ENCODE results near the gene SAPCD2.
"Not testable (repeated sequence)": the region's sequence is repeated elsewhere in the genome, so short reads cannot be mapped to it uniquely, and the experiment has no call there.

The SAPCD2 gene

DNA sequence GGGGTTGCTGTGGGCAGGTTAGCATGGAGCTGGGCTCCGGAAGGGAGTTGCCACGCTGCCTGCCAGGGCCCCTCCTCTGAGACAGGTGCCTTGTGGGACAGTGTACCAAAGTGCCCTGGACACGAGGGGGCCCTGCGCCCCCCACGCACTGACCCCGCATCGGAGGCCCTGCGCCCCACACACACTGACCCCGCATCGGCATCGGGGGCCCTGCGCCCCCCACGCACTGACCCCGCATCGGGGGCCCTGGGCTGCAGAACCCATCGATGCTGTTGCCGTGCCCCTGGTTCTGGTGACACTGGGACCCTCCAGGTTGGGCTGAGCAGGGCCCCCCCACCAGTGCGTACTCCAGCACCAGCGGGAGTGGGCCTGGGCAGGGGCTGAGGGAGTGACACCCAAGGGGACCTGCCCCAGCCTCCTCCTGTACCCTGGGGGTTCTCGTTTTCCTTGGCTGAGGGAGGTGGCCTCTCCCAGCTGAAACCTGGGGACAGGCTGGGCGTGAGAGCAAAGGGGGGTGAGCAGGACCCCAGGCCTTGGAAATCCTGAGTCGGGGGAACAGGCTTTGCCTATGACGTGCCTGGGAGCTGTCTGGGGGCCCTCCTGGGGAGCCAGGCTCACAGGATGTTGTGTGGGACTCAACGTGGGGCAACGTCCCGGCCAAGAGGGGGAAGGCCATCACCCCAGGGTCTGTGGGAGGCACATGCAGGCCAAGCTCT is 6.9 kb downstream of the SAPCD2 start:
- ChIA-PET POLR2A (interaction anchor here (0.6 to 0.8 kb wide), 2 partner anchors 139 to 177 kb away, joined by 3 to 4 read pairs; no protein-coding TSS in a partner anchor), CTCF (interaction anchor here (0.7 to 11.6 kb wide), 30 partner anchors 8 to 285 kb away, joined by 3 to 202 read pairs (median 5); partner anchors contain the start of genes ABCA2, ANAPC2, FBXW5 and FUT7)
- TF ChIP-seq, protein P1, sequence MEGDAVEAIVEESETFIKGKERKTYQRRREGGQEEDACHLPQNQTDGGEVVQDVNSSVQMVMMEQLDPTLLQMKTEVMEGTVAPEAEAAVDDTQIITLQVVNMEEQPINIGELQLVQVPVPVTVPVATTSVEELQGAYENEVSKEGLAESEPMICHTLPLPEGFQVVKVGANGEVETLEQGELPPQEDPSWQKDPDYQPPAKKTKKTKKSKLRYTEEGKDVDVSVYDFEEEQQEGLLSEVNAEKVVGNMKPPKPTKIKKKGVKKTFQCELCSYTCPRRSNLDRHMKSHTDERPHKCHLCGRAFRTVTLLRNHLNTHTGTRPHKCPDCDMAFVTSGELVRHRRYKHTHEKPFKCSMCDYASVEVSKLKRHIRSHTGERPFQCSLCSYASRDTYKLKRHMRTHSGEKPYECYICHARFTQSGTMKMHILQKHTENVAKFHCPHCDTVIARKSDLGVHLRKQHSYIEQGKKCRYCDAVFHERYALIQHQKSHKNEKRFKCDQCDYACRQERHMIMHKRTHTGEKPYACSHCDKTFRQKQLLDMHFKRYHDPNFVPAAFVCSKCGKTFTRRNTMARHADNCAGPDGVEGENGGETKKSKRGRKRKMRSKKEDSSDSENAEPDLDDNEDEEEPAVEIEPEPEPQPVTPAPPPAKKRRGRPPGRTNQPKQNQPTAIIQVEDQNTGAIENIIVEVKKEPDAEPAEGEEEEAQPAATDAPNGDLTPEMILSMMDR (IDR thresholded peaks at IDR 0.05; ENCODE audit: control extremely low read depth, extremely low read depth, low read depth, missing control alignments) = no peak

DNA sequence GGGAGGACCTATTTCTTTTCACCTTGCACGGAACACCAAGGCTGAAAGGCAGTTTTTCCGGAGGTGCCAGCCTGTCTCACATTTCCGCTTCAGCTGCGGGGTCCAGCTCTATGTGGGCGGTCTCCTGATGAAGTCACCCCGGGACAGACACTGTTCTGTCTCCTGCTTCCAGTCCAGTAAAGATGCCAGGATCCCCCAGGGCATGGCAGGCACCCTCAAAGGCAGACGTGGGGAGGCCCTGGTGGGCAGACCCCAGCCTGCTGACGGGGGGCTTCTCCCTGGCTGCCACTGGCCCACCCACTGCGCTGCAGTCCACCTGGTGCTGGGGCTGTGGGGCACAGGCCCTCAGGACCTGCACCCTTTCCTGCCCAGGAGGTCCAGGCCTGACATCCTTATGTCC is 7.6 kb downstream of the SAPCD2 start:
- POLR2A ChIA-PET; DNase-seq (ENCODE audit: extremely low spot score): not testable (repeated sequence)
- CTCF ChIA-PET = interaction anchor here (0.8 to 11.6 kb wide), 7 partner anchors 9 to 201 kb away, joined by 3 to 202 read pairs (median 5); partner anchors contain the start of genes ABCA2 and FUT7

More for the DNA sequence above, 6.9 kb downstream of the SAPCD2 start:
- DNase-seq (ENCODE audit: extremely low spot score) = no peak

DNA sequence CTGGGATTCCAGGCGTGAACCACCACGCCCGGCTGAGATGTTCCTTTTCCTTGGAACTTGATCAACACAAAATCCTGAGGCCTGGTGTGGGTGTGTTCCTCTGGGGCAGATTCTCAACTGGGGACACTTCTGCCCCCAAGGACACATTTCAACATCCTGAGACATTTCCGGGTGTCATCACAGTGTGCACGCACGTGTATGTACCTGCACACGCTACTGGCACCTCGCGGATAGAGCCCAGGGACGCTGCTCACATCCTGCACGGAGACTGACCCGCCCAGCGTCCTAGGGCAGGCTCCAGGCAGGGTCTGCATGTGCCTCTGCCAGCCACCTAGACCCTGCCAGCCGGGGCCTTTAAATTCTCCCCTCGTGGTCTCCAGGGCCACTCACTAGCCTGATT is 8.0 kb downstream of the SAPCD2 start:
- DNase-seq (ENCODE audit: extremely low spot score) = no peak
- ChIA-PET POLR2A (no interaction called here), CTCF (interaction anchor here (1.9 to 11.6 kb wide), 3 partner anchors 9 to 115 kb away, joined by 5 to 202 read pairs (median 48); partner anchors contain the start of genes ABCA2 and FUT7)
- TF ChIP-seq, protein P1 (IDR thresholded peaks at IDR 0.05; ENCODE audit: control extremely low read depth, extremely low read depth, low read depth, missing control alignments) = no peak

DNA sequence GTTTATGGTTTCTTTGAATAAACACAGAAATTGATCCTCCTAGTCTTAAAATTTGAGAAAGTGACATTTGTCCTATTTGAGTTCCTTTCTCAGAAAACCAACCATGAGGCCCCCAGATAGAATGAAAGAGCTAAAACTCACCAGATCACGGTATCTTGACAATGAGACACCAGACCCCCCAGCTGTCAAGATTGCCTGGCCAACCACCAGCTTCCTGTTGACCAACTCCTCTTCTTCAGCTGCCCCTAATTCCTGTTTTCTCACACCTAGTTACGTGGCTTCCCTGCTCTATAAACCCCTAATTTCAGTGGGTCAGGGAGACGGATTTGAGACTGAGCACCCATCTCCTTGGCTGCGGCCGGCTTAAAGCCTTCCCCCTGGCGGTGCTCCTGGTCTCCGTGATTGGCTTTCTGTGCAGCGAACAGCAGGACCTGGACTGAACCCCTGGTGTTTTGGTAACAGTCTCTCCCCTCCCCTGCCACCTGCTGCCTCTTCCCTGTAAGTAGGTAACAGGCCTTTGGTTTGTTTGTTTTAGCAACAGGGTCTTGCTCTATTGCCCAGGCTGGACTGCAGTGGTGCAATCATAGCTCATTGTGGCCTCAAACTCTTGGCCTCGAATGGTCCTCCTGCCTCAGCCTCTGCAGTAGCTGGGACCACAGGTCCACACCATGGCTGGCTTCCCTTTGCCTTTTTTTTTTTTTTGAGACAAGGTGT is 11.7 kb downstream of the SAPCD2 start:
- no peak for DNase-seq (ENCODE audit: extremely low spot score)
- ChIA-PET POLR2A (interaction anchor here (0.6 kb wide), 1 partner anchor 48 kb away, joined by 4 read pairs; no protein-coding TSS in a partner anchor), CTCF (interaction anchor here (0.9 to 7.2 kb wide), 6 partner anchors 10 to 178 kb away, joined by 3 to 55 read pairs (median 6); partner anchors contain the start of genes NPDC1 and SAPCD2)
- TF ChIP-seq, protein P1 (IDR thresholded peaks at IDR 0.05; ENCODE audit: control extremely low read depth, extremely low read depth, low read depth, missing control alignments) = no peak

DNA sequence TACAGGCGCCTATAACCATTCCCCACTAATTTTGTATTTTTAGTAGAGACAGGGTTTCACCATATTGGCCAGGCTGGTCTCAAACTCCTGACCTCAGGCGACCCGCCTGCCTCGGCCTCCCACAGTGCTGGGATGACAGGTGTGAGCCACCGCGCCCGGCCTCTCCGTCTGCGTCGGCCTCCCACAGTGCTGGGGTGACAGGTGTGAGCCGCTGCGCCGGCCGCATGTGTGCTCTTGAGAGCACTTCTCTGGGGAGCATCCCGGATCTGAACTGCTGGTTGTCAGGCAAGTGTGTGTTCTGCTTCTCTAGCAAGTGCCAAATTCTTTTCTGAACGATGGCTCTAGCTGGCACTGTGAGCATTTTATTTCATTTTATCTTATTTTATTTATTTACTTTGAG is 12.8 kb downstream of the SAPCD2 start:
- TF ChIP-seq, protein P1 (IDR thresholded peaks at IDR 0.05; ENCODE audit: control extremely low read depth, extremely low read depth, low read depth, missing control alignments) = no peak
- POLR2A ChIA-PET = no interaction called here
- CTCF ChIA-PET = interaction anchor here (0.8 to 7.2 kb wide), 2 partner anchors 11 kb away, joined by 3 to 55 read pairs; partner anchors contain the start of gene SAPCD2
- no peak for DNase-seq (ENCODE audit: extremely low spot score)

DNA sequence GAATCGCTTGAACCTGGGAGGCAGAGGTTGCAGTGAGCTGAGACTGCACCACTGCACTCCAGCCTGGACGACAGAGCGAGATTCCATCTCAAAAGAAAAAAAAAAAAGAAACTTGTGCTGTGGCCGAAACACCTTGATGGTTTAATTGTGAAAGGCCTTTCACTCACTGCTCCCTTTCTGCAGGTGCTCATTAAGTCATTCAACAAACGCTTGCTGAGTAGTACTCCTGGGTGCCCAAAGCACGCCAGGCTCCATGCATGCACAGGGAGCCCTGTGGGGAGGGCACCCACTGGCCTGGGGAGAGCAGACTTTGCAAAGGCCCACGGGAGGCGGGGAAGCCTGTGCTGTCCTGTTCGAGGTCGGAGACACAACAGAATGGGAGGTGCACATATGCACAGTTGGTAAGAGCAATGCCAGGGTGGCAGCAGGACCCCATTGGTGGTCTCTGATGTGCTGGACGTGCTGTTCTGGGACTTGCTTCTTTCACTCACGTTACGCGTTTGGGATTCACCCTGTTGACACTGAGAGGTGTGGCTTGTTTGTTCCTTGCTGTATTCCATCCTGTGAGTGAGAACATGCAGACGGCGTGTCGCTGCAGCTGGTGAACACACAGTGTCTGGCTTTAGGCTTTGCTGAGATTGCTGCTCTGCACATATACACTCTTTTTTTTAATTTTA is 13.5 kb downstream of the SAPCD2 start:
- ChIA-PET POLR2A (no interaction called here), CTCF (interaction anchor here (0.8 to 7.2 kb wide), 6 partner anchors 7 to 28 kb away, joined by 3 to 55 read pairs (median 14); partner anchors contain the start of genes NPDC1 and SAPCD2)
- no peak for DNase-seq (ENCODE audit: extremely low spot score)
- TF ChIP-seq, protein P1 (IDR thresholded peaks at IDR 0.05; ENCODE audit: control extremely low read depth, extremely low read depth, low read depth, missing control alignments) = no peak

All from GM10248 (cell line).